ENCODE results near the gene GINS3.
A peak's percentile ranks its signal among the peaks of the same experiment; 100 is the strongest.
"Not testable (repeated sequence)": the region's sequence is repeated elsewhere in the genome, so short reads cannot be mapped to it uniquely, and the experiment has no call there.

The GINS3 gene

DNA sequence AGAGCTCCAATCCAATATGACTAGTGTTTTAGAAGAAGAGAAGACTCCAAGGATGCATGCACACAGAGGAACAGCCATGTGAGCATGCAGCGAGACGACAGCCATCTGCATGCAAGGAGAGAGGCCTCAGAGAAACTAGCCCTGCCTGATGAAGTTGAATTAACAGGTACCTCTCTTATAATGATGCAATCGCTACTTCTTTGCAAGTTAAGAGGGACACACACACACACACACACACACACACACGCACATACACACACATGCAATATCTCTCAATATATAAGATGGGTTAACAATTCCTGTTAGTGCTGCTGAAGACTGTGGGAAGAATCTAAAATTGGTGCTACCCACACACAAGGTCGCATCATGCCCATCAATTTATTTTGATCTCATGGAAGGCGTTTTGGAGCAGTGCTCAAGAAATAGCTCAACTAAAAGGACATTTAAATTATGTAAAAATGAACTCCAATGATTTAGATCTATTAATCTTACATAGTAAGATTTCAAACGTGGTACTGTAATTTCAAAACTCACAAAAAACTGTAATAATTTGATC is 7.0 kb upstream of the GINS3 start:
- no peak for DNase-seq (ENCODE audit: low read depth)

DNA sequence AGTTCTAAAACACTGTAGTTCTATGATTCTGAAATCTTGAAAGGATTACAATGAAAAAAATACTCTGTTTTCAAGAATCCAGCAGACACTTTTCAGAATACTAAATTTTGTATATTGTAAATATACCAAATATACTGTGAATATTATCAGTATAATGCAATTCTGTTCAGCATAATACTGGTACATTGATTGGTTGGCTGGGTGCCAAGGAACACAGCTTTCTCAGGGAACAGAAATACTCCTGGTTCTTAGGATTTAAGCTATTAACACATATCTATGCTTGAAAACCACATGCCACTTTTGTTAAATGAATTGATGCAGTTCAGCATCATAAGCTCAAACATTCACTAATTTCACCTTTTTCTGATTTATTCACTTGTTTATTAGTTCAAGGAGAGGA is 2.5 kb upstream of the GINS3 start:
- no peak for DNase-seq (ENCODE audit: low read depth)
- TF ChIP-seq CTCF (IDR thresholded peaks at IDR 0.05; ENCODE audit: control insufficient read depth, extremely low read depth, insufficient read depth) = no peak
- H3K4me3 ChIP-seq (ENCODE audit: low read depth, low read length) = no peak overlapping the region

More for the DNA sequence above, 7.0 kb upstream of the GINS3 start:
- H3K4me3 ChIP-seq (ENCODE audit: low read depth, low read length) = no peak overlapping the region
- no peak for TF ChIP-seq CTCF (IDR thresholded peaks at IDR 0.05; ENCODE audit: control insufficient read depth, extremely low read depth, insufficient read depth)

DNA sequence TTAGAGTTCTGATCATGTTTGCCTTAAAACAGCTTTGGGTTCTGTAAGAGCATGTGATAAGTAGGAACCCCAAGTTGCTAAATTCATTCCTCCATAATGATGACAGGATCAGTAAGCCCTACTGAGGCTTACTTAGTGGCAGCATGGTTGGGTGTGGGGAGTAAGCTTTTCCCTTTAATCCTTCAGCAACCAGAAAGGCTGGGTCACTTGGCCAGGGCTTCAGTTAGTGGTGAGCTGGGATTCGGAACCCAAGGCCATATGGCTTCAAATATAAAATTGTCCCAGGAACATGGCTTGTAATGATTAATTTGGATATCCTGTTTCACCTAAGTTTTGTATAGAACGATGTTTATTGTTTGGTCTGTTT is 850 bp downstream of the GINS3 start:
- no peak for TF ChIP-seq CTCF (IDR thresholded peaks at IDR 0.05; ENCODE audit: control insufficient read depth, extremely low read depth, insufficient read depth)
- DNase-seq (ENCODE audit: low read depth) = no peak

GRCh38 chr16:58396897-58397296 is 4.6 kb downstream of the GINS3 start:
- H3K4me3 ChIP-seq (ENCODE audit: low read depth, low read length); DNase-seq (ENCODE audit: low read depth): not testable (repeated sequence)

More for the DNA sequence above, 850 bp downstream of the GINS3 start:
- H3K4me3 ChIP-seq (ENCODE audit: low read depth, low read length) = peak overlapping the region; percentile 63

GRCh38 chr16:58399718-58400633 is 7.7 kb downstream of the GINS3 start:
- no peak for TF ChIP-seq CTCF (IDR thresholded peaks at IDR 0.05; ENCODE audit: control insufficient read depth, extremely low read depth, insufficient read depth)
- DNase-seq (ENCODE audit: low read depth) = no peak
- no peak overlapping the region for H3K4me3 ChIP-seq (ENCODE audit: low read depth, low read length)

GRCh38 chr16:58401305-58401704 is 9.0 kb downstream of the GINS3 start:
- H3K4me3 ChIP-seq (ENCODE audit: low read depth, low read length); DNase-seq (ENCODE audit: low read depth): not testable (repeated sequence)

- no peak for DNase-seq (ENCODE audit: low read depth)
- no peak overlapping the region for H3K4me3 ChIP-seq (ENCODE audit: low read depth, low read length)
- no peak for TF ChIP-seq CTCF (IDR thresholded peaks at IDR 0.05; ENCODE audit: control insufficient read depth, extremely low read depth, insufficient read depth)
These were observed 10.5 kb downstream of the GINS3 start for GRCh38 chr16:58402796-58403195.
